ENCODE data around the gene SPI1.
A peak's percentile ranks its signal among the peaks of the same experiment; 100 is the strongest.

SPI1 gene

GRCh38 chr11:47415091-47415854 lies 36.9 kb upstream of the SPI1 start:
- TF ChIP-seq CTCF (IDR thresholded peaks at IDR 0.05), result no peak
- Histone ChIP-seq H3K4me3 (peak overlapping the region; percentile 11), H3K27ac (peak overlapping the region; percentile 82 to 89)
- no peak for DNase-seq (ENCODE audit: low spot score)

GRCh38 chr11:47414685-47415070 lies 36.3 kb upstream of the SPI1 start:
- H3K4me3 ChIP-seq, result no peak overlapping the region
- H3K27ac ChIP-seq, result peak overlapping the region in 1 of 2 donors; percentile 89
- no peak for DNase-seq (ENCODE audit: low spot score)
- no peak for TF ChIP-seq CTCF (IDR thresholded peaks at IDR 0.05)

- H3K4me3 ChIP-seq, result no peak overlapping the region
- no peak for TF ChIP-seq CTCF (IDR thresholded peaks at IDR 0.05)
- H3K27ac ChIP-seq, result peak overlapping the region in 1 of 2 donors; percentile 89
- no peak for DNase-seq (ENCODE audit: low spot score)
Observed at GRCh38 chr11:47413908-47414684, 35.7 kb upstream of the SPI1 start.

GRCh38 chr11:47413351-47413750 lies 35.0 kb upstream of the SPI1 start:
- TF ChIP-seq CTCF (IDR thresholded peaks at IDR 0.05), result no peak
- Histone ChIP-seq H3K4me3 (no peak overlapping the region), H3K27ac (peak overlapping the region in 1 of 2 donors; percentile 89)
- DNase-seq (ENCODE audit: low spot score), result no peak

GRCh38 chr11:47411884-47412746 lies 33.8 kb upstream of the SPI1 start:
- peak; percentile 58 for TF ChIP-seq CTCF (IDR thresholded peaks at IDR 0.05)
- DNase-seq (ENCODE audit: low spot score), result no peak
- Histone ChIP-seq H3K27ac (peak overlapping the region in 1 of 2 donors; percentile 31), H3K4me3 (no peak overlapping the region)

- Histone ChIP-seq H3K4me3 (peak overlapping the region; percentile 99), H3K27ac (peak overlapping the region; percentile 96 to 100)
- peak; percentile 67 for DNase-seq (ENCODE audit: low spot score)
- TF ChIP-seq CTCF (IDR thresholded peaks at IDR 0.05), result no peak
Observed at GRCh38 chr11:47410370-47411264, 32.3 kb upstream of the SPI1 start.

Data from coronary artery (tissue), 2 donors.